ENCODE results near the gene KLHDC1.
"Not testable (repeated sequence)": the region's sequence is repeated elsewhere in the genome, so short reads cannot be mapped to it uniquely, and the experiment has no call there.

Gene KLHDC1

DNA sequence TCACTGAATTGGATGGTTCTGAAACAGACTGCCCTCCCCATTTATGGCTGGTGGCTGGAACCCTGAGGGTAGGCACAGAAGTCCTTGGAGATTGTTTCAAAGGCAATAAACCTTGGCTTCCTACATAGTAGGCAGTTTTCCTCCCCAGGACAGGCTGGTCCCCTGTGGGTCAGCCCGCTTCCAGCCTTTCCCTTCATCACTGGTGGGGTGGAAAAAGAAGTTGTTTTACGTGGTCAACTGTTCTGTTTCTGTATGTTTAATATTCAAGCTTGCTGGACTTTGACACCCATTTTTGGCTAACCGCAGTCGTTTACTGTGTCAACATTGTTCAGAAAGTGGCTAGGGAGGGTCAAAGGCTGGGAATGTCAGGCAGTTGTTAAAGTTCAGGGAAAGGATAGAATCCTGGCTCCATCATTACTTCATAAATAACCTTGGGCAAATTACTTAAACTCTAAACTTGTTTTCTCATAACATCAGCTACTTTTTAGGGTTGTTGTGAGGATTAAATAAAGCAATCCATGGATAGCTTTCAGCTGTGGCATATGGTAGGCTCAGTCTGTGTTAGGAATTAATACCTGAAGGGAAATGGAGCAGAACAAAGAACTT is 77.4 kb downstream of the KLHDC1 start:
- TF ChIP-seq, protein P1, sequence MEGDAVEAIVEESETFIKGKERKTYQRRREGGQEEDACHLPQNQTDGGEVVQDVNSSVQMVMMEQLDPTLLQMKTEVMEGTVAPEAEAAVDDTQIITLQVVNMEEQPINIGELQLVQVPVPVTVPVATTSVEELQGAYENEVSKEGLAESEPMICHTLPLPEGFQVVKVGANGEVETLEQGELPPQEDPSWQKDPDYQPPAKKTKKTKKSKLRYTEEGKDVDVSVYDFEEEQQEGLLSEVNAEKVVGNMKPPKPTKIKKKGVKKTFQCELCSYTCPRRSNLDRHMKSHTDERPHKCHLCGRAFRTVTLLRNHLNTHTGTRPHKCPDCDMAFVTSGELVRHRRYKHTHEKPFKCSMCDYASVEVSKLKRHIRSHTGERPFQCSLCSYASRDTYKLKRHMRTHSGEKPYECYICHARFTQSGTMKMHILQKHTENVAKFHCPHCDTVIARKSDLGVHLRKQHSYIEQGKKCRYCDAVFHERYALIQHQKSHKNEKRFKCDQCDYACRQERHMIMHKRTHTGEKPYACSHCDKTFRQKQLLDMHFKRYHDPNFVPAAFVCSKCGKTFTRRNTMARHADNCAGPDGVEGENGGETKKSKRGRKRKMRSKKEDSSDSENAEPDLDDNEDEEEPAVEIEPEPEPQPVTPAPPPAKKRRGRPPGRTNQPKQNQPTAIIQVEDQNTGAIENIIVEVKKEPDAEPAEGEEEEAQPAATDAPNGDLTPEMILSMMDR (IDR thresholded peaks at IDR 0.05; ENCODE audit: low read depth, low read length, missing control alignments), result no peak
- no peak overlapping the region for H3K4me3 ChIP-seq (ENCODE audit: low read depth, low read length)
- no peak for DNase-seq (ENCODE audit: low read depth)

- not testable (repeated sequence) for H3K4me3 ChIP-seq (ENCODE audit: low read depth, low read length); DNase-seq (ENCODE audit: low read depth)
Measured at GRCh38 chr14:49771691-49772090, 78.8 kb downstream of the KLHDC1 start.

GRCh38 chr14:49774106-49774505 is 81.2 kb downstream of the KLHDC1 start:
- DNase-seq (ENCODE audit: low read depth), result no peak
- TF ChIP-seq, protein P1 (IDR thresholded peaks at IDR 0.05; ENCODE audit: low read depth, low read length, missing control alignments), result no peak
- H3K4me3 ChIP-seq (ENCODE audit: low read depth, low read length), result no peak overlapping the region

DNA sequence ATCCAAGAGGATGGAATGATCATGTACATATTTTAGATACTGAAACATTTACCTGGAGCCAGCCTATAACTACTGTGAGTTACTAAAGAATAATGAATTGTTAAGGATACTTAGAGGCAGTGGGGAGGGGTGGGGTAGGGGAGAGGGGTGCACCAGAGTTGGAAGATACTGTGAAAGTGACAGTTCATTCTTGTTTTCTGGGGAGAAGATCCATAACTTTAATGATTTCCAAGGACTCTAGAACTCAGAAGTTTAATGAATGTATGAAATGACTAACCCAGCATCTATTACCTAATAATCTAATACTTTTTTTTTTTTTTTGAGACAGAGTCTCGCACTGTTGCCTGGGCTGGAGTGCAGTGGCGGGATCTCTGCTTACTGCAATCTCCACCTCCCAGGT is 85.5 kb downstream of the KLHDC1 start:
- DNase-seq (ENCODE audit: low read depth), result no peak
- H3K4me3 ChIP-seq (ENCODE audit: low read depth, low read length), result no peak overlapping the region
- TF ChIP-seq, protein P1 (IDR thresholded peaks at IDR 0.05; ENCODE audit: low read depth, low read length, missing control alignments), result no peak

- DNase-seq (ENCODE audit: low read depth); H3K4me3 ChIP-seq (ENCODE audit: low read depth, low read length): not testable (repeated sequence)
Measured at GRCh38 chr14:49781040-49781439, 88.1 kb downstream of the KLHDC1 start.

DNA sequence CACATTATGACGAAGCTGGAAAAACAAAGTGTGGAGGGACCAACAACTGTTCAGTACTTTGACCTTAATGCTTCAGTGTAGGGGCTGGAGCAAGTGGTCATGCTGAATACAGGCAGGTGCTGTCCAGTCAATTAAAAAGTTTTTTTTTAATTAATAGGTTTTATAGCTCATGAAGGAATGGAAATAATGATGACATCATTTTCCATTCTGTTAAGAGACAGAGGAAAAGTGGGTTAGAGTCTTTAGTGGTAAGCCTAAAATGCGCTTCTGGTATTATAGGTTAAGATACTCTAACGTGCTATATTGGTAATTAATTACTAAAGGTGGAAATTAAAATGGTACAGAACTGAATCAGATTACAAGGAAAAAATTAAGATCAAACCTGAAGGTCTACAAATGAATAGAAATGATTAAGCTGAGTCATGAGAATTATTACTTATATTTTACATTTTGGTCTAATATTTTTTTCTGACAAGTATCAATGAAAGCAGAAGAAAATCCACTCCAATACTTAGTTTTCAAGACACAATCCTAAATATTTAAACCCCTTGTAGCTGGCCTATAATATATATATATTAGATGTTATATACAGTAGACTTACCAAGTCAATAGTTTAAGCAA is 90.6 kb downstream of the KLHDC1 start:
- no peak overlapping the region for H3K4me3 ChIP-seq (ENCODE audit: low read depth, low read length)
- TF ChIP-seq, protein P1 (IDR thresholded peaks at IDR 0.05; ENCODE audit: low read depth, low read length, missing control alignments), result no peak
- DNase-seq (ENCODE audit: low read depth), result no peak

DNA sequence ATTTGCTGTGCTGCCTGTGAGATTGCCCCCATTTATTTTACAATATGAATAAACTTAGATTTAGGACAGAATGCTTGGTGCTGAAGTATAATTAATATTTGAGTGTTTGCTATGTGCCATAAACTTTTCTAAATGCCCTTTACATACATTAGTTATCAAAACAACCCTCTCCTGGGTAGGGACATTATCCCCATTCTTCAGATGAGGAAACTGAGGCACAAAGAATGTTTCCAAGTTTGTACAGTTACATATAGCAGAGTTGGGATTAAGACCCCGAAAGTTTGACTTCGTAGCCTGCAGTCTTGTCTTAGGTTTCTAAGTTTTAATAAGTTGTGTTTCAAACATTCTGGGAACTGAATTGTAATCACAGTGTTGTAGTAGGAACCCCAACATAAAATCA is 93.4 kb downstream of the KLHDC1 start:
- H3K4me3 ChIP-seq (ENCODE audit: low read depth, low read length), result no peak overlapping the region
- DNase-seq (ENCODE audit: low read depth), result no peak
- TF ChIP-seq, protein P1 (IDR thresholded peaks at IDR 0.05; ENCODE audit: low read depth, low read length, missing control alignments), result no peak

DNA sequence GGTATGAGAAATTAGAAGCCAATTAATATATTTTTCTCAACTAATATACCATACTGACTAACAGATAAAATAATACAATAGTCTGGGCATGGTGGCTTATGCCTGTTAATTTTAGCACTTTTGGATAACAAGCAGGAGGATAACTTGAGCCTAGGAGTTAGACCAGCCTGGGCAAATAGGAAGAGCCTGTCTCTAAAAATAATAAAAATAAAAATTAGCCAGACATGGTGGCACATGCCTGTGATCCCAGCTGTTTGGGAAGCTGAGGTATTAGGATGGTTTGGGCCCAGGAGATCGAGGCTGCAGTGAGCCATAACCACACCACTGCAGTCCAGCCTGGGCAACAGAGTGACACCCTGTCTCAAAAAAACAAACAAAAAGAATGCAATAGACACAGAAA is 99.7 kb downstream of the KLHDC1 start:
- no peak overlapping the region for H3K4me3 ChIP-seq (ENCODE audit: low read depth, low read length)
- no peak for DNase-seq (ENCODE audit: low read depth)
- TF ChIP-seq, protein P1 (IDR thresholded peaks at IDR 0.05; ENCODE audit: low read depth, low read length, missing control alignments), result no peak

All from GM12864 (cell line).